Stimulated activated CD4-positive, alpha-beta T cell treated with anti-CD3 and anti-CD28 coated beads, Interleukin-1b, Interleukin-23, amount 100 ng/mL, for 48 hours (primary cell): ENCODE results near the gene LRRC10B.

Source experiments
- DNase-seq: peaks from one replicate; pipeline ENCODE4 v3.0.0-alpha.2; 2020

The LRRC10B gene

DNA sequence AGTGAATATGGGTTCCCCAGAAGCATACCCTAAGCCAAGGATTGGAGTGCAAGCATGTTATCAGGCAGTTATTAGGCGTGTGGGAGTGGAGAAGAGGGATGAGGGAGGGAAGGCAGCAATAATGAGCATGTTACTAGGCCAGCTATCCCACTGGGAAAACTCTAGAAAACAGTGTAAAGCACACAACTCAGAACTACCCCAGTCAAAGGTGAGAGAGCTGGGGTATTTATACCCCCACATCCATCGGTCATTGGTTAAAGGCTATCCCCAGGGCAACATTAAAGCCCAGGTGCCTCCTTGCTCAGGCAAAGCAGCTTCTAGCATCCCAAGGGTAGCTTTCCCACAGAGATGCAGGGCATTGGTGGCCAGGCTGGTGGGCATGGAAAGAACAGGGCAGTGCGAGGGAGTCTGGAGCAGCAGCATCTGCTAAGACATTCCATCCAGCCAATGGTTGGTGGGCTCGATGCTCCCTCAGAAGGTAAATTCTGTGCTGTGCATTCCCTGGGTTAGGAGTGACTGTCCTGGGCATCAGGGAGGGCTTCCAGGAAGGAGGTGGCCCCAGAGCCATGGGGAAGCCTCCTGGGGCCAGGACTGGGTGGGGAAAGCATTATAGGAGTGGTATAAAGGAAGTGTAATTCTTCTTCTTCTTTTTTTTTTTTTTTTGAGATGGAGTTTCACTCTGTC is 21.1 kb upstream of the LRRC10B start:
- no peak for DNase-seq

DNA sequence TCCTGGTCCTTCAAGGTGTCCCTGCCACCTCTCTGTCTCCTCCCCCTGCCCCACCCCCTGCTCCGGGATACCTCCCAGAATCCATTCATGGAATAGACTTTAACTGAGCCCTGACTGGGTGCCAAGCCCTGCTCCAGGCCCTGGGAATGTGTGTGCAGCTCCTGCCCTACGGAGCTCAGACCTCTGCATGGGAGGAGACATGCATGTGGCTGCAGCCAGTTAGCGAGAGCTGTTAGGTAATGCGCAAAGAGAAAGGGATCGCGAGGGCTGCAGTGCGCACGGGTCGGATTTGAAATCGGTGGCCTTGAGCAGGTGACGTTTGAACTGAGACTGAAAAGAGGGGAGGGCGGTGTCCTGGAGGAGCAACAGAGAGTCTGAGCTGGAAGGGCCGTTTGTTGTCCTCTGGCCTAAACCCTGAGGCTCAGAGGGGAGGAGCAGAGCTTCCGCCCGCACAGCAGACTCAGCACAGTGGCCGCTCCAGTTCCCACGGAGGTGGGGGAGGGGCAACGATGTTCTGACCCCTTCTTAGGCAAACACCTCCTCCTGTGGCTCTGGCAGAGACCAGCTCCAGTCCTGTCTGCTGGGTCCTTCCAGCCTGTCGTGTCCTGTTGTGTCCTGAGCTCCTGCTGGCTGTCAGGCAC is 19.8 kb upstream of the LRRC10B start:
- no peak for DNase-seq

DNA sequence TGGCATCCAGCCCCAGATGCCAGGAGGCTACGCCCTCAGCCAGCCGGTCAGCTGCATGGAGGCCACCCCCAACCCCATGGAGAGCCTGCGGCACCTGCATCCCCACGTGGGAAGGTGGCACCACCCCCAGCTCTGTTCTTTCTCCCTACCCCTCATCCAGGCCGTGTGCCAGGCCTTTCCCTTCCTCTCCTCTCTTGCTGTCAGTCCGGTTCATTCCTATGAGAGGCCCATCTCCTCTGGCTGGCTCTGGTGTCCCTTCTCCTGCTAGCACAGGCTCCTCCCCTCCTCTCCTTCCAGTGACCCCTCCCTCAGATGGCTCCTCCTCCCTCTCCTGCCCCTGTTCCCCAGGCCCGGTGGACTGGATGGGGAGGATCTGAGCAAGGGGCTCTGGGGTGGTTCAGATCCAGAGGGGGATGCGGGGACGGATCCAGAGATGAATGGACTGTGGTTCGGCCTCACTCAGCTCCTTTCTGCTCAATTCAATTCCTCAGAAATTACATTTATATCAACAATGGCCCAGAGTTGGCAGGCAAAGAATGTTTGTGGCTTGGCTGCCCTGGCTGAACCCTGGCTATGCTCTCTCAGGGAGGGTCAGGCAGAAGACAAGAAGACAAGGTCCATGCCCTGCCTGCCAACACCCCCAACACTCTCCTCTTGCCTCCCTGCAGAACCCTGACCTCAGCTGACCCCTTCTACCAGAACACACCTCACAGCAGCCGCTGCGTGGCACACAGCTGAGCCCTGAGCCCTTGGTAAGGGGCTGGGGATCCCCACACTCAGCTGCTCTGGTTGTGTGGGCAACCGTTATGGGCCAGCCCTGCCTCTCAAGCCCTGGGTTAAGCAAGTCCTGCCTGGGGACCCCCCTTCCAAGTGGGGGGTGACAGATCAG is 18.5 kb upstream of the LRRC10B start:
- no peak for DNase-seq

DNA sequence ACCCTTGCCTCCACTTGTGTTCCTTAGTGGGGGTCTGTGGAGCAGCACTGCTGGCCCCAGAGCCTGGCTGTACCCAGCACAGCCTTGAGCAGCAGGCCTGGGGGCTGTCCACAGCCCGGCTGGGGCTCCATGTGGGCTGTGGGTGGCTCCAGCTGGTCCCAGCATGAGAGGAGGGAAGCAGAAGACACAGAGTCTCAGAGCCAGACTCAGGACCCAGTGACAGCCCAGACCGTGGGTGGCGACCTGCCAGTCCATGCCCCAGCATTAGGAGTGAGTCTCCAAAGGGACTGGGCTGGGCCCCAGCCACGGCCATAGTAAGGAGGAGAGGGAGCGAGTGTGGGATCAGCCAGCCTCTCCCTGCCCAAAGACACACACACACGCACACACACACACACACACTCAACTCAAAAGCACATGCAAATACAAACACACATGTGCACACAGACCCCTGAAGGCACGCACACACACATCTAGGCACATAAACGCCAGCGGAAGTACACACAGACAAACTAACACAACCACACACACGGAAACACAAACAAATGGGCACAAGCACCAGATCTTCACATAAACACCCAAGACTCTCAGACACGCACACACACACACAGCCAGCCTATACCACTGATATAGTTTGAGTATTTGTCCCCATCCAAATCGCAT is 16.7 kb upstream of the LRRC10B start:
- DNase-seq: no peak

DNA sequence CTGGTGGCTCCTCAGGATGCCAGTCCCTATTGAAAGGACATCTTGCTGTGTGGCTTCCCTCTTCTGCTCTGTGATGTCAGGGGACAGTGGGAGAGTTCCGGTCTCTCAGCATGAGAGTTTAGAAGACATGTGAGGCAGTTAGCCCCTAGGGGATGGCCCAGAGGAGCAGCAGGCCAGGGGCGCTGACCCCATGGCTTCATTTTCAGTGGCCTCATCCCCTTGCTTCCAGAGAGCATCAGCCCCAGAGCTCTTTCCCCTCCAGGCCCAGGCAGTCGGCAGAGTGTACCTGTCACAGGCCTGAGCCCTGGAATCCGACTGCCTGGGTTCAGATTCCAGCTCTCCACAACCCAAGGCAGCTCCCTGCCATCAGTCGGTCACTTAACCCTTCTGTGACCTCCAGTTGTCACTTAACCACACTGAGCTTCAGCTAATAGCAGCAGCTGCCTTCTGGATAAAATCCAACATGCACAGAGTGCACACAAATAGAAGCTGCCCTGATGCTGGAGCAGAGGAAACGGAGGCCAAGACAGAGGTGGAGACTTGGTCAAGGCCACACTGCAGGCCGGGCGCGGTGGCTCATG is 14.1 kb upstream of the LRRC10B start:
- DNase-seq: no peak

DNA sequence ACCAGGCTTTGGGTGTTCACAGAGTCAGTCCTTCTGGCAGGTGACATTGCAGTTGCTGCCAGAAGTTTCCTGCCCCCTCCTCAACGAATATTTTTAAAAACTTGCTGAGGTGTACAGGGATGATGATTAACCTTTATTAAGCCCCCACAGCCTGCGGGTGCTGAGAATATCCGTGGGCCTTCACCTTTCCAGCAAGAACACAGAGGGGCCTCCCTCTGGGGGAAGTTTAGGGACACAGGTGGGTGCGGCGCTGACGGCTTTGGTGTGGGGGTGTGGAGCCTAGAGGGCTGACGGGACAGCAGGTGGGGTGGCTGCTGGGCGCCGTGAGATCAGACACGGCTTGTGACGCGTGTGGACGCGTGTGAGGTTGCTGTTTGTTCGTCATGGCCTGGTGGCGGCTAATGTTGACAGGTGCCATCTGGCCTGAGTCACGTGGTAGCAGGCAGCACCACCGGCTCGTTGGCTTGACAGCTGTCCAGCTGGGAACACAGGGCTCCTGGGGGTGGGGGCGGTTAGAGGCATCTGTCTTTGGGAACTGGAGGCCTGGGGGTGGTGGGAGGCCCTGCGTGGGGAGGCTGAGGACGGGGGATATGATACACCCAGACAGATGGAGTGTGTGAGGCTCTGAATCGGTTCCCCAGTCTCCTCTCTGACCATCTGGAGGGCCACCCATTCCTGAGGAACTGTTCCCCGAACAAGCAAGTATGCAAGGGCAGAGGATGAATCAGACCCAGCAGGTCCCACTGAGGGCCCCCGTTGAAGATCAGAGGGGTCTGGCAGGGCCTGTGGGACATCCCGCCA is 12.5 kb upstream of the LRRC10B start:
- no peak for DNase-seq

DNA sequence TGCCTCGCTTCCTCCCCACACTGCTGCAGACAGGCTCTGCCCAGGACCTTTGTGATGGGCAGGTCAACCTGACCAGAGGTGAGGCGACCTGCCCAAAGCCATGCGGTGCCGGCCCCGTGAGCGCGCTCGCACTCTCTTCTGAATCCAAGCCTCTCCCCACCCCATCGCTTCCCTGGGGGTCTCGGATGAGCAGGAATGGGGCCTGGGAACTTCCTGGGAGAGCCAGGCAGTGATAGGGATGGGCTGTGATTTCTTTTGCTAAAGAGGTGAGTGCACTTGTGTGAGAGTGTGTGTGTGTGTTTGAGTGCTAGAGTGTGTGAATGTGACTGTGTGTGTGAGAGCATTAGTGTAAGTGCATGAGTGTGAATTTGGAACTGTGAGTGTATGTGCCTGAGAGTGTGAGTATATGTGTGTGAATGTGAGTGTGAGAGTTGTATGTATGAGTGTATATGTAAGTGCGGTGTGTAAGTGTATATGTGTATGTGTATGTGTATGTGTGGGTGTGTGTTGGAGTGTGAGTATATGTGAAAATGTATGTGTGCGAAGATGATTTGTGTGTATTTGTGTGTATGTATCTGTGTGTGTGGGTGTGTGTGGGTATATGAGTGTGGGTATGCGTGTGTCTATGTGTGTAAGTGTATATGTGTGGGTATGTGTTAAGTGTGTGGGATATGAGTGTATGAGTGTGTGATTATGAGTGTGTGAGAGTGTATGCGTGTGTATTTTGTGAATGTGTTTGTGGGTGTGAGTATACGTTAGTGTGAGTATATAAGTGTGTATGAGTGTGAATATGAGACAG is 11.7 kb upstream of the LRRC10B start:
- DNase-seq: no peak

DNA sequence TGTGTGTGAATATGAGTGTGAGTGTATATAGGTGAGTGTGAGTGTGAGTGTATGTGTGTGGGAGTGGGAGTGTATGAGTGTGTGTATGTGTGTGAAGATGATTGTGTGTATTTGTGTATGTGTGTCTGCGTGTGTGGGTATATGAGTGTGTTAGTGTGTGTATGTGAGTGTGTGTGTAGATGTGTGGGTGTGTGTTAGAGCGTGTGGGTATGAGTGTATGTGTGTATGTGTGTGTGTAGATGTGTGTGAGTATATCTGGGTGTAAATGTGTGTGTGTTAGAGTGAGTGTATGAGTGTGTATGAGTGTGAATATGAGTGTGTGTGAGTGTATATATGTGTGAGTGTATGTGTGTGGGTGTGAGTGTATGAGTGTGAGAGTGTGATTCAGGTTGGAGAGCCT is 11.1 kb upstream of the LRRC10B start:
- DNase-seq: no peak

DNA sequence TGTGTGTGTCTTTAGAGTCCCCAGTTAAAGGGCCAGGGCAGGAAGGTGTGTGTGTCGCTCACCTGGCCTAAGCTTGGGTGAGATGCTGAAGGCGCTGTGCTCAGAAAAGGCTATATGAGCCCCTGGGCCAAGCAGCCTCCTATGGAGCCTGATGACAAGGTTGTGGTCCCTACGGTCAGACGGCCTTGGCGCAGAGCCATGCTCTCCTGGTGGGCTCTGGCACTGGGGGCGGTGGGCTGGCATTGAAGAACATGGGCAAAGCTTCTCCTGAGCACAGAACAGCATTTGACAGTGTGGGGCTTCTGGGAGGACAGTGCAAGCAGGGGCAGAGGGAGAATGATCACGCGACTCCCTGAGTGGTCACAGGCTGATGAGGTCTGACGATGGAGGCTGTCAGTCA is 10.7 kb upstream of the LRRC10B start:
- DNase-seq: no peak

DNA sequence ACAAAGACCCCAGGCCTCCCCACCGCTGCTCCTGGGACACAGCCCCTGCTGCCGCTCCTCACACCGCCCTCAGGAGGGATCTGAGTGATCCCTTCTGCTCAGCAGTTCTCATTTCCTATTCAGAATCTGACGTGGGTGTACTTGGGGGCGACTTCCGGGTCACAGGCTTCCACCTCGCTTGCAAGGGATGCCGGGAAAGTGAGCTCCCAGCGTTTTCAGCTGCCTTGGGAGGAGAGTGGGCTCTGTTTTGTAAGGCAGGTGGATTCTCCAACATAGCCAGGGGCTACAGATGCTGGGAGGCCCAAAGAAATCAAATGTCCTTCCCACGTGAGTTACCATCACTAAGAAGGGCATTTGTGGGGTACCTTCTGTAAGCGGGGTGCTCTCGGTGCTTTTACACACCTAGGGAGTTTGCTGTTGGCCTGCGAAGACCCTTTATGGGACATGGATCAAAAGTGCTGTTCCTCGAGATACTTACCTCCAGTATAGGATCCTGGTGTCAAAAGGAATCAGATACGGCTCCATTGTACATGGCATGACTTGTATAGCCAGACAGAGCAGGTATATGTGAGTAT is 9.7 kb upstream of the LRRC10B start:
- no peak for DNase-seq

DNA sequence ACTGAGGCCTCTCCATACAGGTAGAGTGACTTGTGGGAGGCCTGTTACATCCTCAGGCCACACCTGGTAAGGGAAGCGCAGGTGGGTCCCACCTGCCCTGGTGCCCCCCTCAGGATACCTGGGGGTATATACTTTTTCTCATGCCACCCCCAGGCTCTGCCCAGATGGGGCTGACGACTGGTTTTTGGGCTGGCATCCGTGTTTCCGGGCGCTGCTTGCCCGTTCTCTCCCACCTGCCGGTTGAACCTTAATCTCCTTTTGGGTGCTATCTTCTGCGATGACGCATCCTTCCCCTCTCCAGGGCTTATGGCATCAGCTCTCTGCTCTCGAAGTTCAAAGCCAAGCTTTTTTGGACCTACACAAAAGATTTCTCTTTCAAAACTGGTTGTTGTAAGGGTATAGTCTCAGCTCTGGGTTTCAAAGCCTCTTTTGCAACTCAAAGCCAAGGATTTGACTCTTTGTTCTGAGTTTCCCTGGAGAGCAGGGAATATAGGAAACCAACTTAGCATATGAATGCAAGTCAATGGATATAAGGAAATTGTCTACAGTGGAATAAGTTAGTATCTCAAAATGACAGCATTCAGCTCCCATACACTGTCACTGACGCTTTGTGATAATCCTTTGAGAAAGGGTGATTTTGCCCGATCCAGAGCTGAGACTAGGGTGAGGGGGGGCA is 8.6 kb upstream of the LRRC10B start:
- no peak for DNase-seq

DNA sequence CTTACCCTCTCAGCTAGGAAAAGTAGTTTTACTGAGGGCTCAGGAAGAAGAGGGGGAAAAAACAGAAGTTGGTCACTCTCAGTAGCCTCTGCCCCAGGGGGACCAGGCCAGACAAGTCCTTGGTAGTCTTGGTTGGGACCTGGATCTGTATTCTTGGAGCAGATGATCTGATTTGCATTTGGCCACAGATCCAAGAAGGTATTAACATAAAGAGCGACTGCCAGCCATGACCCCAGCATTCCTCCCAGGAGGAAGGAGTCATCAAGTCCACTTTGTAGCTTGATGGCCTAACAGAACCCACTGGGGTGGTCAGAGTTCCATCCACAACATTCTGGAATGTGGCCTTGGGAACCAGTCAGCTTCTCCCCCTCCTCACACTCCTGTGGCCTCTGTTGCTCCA is 6.0 kb upstream of the LRRC10B start:
- no peak for DNase-seq

DNA sequence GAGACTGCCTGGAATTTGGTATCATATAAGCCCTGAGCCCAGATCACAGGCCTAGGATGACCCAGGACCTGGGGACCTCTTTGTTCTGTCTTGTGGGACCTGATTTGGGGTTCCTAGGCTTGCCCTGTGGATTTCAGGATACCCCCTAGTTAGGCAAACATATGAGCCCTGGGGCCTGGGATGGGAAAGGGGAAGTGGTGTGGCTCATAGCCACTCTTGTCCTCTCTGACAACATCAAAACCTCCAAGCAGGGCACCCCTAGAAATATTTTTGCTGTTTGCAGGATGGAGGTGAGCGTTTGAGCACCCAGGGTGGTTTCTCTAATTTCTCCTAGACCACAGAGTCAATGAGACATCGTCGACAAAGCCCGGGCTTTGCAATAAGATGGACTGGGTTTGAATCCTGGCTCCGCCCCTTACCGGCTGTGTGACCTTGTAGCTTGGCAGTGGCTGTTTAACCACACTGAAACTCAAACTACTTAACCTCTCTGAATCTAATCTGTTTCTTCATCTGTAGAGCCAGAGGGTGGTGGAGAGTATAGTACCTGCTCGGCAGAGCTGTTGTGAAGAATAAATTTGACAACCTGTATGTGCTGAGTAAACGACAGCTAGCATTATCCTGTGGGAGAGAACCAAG is 5.3 kb upstream of the LRRC10B start:
- DNase-seq: no peak

DNA sequence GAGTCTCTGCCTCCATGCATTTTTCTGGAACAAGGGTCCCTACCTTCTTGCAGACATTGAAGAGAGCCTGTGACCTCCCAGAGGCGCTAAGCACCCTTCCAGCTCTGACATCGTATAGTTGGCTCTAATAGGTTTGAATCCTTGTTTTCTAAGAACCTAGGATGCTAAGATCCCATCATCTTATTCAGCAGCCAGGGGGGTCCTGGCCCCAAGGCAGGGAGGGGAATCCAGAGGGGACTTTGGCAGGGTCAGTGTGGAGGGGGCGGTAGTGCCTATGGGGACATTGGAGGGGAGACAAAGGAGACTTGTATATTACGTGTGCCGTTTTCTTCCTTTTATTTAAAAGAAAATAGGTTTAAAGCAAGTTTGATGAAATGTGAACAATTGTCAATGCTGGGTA is 3.4 kb upstream of the LRRC10B start:
- DNase-seq: no peak

DNA sequence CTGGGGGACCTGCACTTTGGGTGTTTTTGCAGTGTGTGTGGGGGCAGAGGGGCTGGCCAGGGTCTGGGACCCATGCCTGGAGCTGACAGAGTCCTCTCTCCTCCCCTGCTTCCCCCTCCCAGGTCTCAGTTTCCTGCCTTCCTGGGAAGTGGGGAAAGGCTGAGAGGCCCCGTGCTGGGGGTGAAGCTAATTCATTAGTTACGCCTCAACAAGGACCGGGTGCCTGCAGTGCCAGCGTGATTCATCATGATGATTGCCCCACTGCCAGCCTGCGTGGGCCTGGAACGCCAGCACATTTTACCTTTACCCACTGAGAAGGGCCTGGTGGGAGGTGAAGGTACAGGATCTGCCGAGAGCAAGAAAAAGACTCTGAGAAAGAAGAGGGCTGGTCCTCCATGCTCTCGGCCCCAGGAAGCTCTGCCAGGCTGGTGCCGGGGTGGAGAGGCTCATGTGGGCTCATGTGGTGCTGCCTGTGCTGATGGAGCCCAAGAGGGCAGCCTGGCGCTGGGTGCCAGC is 2.9 kb upstream of the LRRC10B start:
- no peak for DNase-seq

DNA sequence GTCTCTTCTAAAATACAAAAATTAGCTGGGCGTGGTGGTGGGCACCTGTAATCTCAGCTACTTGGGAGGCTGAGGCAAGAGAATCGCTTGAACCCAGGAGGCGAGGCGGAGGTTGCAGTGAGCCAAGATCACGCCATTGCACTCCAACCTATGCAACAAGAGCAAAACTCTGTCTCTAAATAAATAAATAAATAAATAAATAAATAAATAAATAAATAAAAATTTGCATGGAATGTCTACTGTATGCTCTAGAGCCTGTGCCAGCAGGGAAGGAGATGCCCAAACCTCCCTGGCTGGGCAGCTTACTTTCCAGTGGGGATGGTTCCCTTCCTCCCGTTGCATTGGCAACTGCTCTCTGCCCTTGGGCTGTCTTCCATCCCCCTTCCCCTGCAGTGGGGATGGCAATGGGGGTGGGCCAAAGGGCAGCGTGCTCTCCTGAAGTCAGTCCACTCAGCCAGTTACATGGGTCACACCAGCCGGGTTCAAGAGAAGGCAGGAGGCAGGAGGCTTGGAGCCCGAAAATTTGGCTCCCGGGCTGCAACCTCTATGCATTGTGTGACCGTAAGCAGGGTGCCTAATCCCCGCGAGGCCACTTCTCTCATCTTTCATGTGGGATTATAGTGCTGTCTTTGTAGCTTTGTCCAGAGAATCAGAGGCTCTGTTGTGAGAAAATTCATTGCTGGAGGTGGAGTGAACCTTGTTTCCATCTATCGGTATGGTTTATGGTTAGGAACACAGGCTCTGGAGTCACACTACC is 1.4 kb upstream of the LRRC10B start:
- no peak for DNase-seq

DNA sequence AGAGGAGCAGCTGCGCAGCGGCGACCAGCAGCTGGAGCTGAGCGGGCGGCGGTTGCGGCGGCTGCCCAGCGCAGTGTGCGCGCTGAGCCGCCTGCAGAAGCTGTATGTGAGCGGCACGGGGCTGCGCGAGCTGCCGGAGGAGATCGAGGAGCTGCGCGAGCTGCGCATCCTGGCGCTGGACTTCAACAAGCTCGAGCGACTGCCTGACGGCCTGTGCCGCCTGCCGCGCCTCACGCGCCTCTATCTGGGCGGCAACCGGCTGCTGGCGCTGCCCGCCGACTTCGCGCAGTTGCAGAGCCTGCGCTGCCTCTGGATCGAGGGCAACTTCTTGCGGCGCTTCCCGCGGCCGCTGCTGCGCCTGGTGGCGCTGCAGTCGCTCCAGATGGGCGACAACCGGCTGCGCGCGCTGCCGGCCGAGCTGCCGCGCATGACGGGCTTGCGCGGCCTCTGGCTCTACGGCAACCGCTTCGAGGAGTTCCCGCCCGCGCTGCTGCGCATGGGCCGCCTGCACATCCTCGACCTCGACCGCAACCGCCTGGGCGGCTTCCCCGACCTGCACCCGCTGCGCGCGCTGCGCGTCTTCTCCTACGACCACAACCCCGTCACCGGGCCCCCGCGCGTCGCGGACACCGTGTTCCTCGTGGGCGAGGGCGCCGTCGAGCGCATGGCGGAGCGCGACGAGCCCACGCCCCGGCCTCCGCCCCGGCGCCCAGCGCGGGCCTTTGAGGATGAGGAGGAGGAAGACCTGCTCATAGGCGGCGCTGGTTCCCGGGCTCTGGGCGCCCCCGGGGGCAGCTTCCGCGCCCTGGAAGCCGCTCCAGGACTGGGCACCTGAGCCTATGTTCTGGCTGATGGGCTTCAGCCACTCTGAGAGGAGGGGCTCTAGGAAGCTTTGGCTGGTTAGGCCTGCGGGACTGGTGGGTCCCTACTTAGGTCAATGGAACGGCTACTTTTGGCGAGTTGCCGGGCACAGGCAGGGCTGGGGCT is 787 bp downstream of the LRRC10B start:
- peak; percentile 79 for DNase-seq
